Measurements from ENCODE around the gene PAQR4.

GRCh38 chr16:3009568-3010390 lies 40.6 kb downstream of the PAQR4 start:
- TF ChIP-seq POLR2AphosphoS5 (IDR thresholded peaks at IDR 0.05) = no peak
- TF ChIP-seq, protein P1, sequence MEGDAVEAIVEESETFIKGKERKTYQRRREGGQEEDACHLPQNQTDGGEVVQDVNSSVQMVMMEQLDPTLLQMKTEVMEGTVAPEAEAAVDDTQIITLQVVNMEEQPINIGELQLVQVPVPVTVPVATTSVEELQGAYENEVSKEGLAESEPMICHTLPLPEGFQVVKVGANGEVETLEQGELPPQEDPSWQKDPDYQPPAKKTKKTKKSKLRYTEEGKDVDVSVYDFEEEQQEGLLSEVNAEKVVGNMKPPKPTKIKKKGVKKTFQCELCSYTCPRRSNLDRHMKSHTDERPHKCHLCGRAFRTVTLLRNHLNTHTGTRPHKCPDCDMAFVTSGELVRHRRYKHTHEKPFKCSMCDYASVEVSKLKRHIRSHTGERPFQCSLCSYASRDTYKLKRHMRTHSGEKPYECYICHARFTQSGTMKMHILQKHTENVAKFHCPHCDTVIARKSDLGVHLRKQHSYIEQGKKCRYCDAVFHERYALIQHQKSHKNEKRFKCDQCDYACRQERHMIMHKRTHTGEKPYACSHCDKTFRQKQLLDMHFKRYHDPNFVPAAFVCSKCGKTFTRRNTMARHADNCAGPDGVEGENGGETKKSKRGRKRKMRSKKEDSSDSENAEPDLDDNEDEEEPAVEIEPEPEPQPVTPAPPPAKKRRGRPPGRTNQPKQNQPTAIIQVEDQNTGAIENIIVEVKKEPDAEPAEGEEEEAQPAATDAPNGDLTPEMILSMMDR (IDR thresholded peaks at IDR 0.05) = no peak
- no peak for TF ChIP-seq EP300 (IDR thresholded peaks at IDR 0.05)

Measured in gastroesophageal sphincter (tissue), 3 donors.